ENCODE data around the gene MAP10.

MAP10 gene

GRCh38 chr1:232813097-232813496 is 7.9 kb downstream of the MAP10 start:
- Histone ChIP-seq H3K27ac (ENCODE audit: extremely low read depth, low read depth, low read length) (no peak overlapping the region), H3K36me3 (ENCODE audit: control insufficient read depth in 2 of 2, insufficient read depth in 1 of 2, low read length in 2 of 2) (no peaks in the 10 kb centered on the region), H3K9me3 (ENCODE audit: control insufficient read depth, insufficient read depth, low read depth, low read length) (no peaks in the 10 kb centered on the region), H3K4me1 (ENCODE audit: control insufficient read depth, insufficient read depth, low read length) (0 out of 2 replicates have a peak, but pooled peaks cover 3% of the 10 kb centered on the region), H3K4me3 (ENCODE audit: low read depth, low read length) (no peak overlapping the region)
- ChIA-PET CTCF (interaction anchor here (0.6 kb wide), 1 partner anchor 179 kb away, joined by 3 read pairs; no protein-coding TSS in a partner anchor), POLR2A (no interaction called here)
- TF ChIP-seq ZNF792 (tag by site-specific recombination; IDR thresholded peaks at IDR 0.05) (no peak), GLI2 (tag by site-specific recombination; IDR thresholded peaks at IDR 0.05; ENCODE audit: borderline replicate concordance, low read depth) (no peak), KLF9 (tag by site-specific recombination; IDR thresholded peaks at IDR 0.05; ENCODE audit: low read depth) (no peak)

DNA sequence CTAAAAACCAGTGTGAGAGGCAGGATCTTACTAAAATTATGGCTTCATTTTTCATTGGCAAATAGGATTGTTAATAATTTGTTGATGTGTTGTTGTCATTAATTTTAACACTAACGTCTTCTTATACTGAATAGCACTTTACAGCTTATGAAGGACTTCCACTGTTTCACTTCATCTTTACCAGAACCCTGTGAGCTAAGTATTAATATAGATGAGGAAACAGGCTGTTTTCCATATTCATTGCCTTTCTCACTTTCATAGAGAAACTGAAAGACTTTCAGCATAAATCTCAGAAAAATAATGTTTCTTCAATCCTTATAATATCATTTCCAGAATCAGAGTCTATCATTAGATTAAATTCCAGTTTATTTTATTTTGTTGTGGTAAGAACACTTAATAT is 8.5 kb downstream of the MAP10 start:
- ChIA-PET POLR2A (no interaction called here), CTCF (interaction anchor here (1.2 to 2.3 kb wide), 3 partner anchors 13 to 66 kb away, joined by 3 to 7 read pairs (median 4); no protein-coding TSS in a partner anchor)
- H3K4me3 ChIP-seq (ENCODE audit: low read depth, low read length), result no peak overlapping the region
- no peaks in the 10 kb centered on the region for H3K36me3 ChIP-seq (ENCODE audit: control insufficient read depth in 2 of 2, insufficient read depth in 1 of 2, low read length in 2 of 2)
- no peak overlapping the region for H3K27ac ChIP-seq (ENCODE audit: extremely low read depth, low read depth, low read length)
- H3K4me1 ChIP-seq (ENCODE audit: control insufficient read depth, insufficient read depth, low read length), result no peaks in the 10 kb centered on the region
- H3K9me3 ChIP-seq (ENCODE audit: control insufficient read depth, insufficient read depth, low read depth, low read length), result no peaks in the 10 kb centered on the region
- TF ChIP-seq FEZF1 (tag by site-specific recombination; IDR thresholded peaks at IDR 0.05) (no peak), ZSCAN23 (tag by site-specific recombination; IDR thresholded peaks at IDR 0.05) (no peak), ZSCAN30 (tag by site-specific recombination; IDR thresholded peaks at IDR 0.05) (no peak), ZBTB20 (tag by site-specific recombination; IDR thresholded peaks at IDR 0.05) (no peak), TSHZ1 (tag by site-specific recombination; IDR thresholded peaks at IDR 0.05; ENCODE audit: borderline replicate concordance) (no peak), KLF1 (tag by site-specific recombination; IDR thresholded peaks at IDR 0.05) (no peak), ZNF341 (tag by site-specific recombination; IDR thresholded peaks at IDR 0.05; ENCODE audit: low read depth) (no peak), ZNF114 (tag by site-specific recombination; IDR thresholded peaks at IDR 0.05) (no peak), ZNF654 (tag by site-specific recombination; IDR thresholded peaks at IDR 0.05; ENCODE audit: low read depth) (no peak), ZNF157 (tag by site-specific recombination; IDR thresholded peaks at IDR 0.05) (no peak), ZNF596 (tag by site-specific recombination; IDR thresholded peaks at IDR 0.05) (no peak)
- TF ChIP-seq, protein P1, sequence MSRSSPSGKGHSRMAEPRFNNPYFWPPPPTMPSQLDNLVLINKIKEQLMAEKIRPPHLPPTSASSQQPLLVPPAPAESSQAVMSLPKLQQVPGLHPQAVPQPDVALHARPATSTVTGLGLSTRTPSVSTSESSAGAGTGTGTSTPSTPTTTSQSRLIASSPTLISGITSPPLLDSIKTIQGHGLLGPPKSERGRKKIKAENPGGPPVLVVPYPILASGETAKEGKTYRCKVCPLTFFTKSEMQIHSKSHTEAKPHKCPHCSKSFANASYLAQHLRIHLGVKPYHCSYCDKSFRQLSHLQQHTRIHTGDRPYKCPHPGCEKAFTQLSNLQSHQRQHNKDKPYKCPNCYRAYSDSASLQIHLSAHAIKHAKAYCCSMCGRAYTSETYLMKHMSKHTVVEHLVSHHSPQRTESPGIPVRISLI (tag by site-specific recombination; IDR thresholded peaks at IDR 0.05), result no peak
- TF ChIP-seq, protein P2, sequence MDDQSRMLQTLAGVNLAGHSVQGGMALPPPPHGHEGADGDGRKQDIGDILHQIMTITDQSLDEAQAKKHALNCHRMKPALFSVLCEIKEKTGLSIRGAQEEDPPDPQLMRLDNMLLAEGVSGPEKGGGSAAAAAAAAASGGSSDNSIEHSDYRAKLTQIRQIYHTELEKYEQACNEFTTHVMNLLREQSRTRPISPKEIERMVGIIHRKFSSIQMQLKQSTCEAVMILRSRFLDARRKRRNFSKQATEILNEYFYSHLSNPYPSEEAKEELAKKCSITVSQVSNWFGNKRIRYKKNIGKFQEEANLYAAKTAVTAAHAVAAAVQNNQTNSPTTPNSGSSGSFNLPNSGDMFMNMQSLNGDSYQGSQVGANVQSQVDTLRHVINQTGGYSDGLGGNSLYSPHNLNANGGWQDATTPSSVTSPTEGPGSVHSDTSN (CRISPR knock-in tag; IDR thresholded peaks at IDR 0.05), result no peak
- TF ChIP-seq, protein P3, sequence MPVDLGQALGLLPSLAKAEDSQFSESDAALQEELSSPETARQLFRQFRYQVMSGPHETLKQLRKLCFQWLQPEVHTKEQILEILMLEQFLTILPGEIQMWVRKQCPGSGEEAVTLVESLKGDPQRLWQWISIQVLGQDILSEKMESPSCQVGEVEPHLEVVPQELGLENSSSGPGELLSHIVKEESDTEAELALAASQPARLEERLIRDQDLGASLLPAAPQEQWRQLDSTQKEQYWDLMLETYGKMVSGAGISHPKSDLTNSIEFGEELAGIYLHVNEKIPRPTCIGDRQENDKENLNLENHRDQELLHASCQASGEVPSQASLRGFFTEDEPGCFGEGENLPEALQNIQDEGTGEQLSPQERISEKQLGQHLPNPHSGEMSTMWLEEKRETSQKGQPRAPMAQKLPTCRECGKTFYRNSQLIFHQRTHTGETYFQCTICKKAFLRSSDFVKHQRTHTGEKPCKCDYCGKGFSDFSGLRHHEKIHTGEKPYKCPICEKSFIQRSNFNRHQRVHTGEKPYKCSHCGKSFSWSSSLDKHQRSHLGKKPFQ (tag by site-specific recombination; IDR thresholded peaks at IDR 0.05), result no peak
- TF ChIP-seq, protein P4, sequence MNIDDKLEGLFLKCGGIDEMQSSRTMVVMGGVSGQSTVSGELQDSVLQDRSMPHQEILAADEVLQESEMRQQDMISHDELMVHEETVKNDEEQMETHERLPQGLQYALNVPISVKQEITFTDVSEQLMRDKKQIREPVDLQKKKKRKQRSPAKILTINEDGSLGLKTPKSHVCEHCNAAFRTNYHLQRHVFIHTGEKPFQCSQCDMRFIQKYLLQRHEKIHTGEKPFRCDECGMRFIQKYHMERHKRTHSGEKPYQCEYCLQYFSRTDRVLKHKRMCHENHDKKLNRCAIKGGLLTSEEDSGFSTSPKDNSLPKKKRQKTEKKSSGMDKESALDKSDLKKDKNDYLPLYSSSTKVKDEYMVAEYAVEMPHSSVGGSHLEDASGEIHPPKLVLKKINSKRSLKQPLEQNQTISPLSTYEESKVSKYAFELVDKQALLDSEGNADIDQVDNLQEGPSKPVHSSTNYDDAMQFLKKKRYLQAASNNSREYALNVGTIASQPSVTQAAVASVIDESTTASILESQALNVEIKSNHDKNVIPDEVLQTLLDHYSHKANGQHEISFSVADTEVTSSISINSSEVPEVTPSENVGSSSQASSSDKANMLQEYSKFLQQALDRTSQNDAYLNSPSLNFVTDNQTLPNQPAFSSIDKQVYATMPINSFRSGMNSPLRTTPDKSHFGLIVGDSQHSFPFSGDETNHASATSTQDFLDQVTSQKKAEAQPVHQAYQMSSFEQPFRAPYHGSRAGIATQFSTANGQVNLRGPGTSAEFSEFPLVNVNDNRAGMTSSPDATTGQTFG (tag by site-specific recombination; IDR thresholded peaks at IDR 0.05; ENCODE audit: borderline replicate concordance), result no peak
- TF ChIP-seq, protein P5, sequence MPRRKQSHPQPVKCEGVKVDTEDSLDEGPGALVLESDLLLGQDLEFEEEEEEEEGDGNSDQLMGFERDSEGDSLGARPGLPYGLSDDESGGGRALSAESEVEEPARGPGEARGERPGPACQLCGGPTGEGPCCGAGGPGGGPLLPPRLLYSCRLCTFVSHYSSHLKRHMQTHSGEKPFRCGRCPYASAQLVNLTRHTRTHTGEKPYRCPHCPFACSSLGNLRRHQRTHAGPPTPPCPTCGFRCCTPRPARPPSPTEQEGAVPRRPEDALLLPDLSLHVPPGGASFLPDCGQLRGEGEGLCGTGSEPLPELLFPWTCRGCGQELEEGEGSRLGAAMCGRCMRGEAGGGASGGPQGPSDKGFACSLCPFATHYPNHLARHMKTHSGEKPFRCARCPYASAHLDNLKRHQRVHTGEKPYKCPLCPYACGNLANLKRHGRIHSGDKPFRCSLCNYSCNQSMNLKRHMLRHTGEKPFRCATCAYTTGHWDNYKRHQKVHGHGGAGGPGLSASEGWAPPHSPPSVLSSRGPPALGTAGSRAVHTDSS (tag by site-specific recombination; IDR thresholded peaks at IDR 0.05), result no peak
